Adrenal gland (tissue), 12 donors: Measurements from ENCODE around the gene POT1. TPM values are rescaled to one million over a fixed set of nuclear protein-coding genes. Genes with fewer than 3 reads are reported as not detected.

Experiments
- DNase-seq, 7 donors: peaks; one replicate each; pipeline ENCODE4 v3.0.0-alpha.2; 2019 to 2020
- H3K27ac ChIP-seq, 5 donors: fragments of 200-600 bp; sonication (generic) in 4 of 5; 1 replicate in 3 of 5; 2 replicates in 2 of 5; pipeline versions ENCODE4 v1.5.1 to v1.8.0; 2016 to 2020; ENCODE audit warnings: mild to moderate bottlenecking in 1 of 5
- H3K27me3 ChIP-seq: fragments of 200-600 bp; 2 replicates; pipeline ENCODE4 v1.8.0; 2021
- H3K36me3 ChIP-seq, 2 donors: fragments of 200-600 bp; replicated peaks in 1 of 2; 1 replicate in 1 of 2; 2 replicates in 1 of 2; pipeline versions ENCODE4 v1.5.1 to v1.8.0; 2018 to 2022
- H3K4me1 ChIP-seq, 2 donors: fragments of 200-600 bp; replicated peaks in 1 of 2; 1 replicate in 1 of 2; 2 replicates in 1 of 2; pipeline versions ENCODE4 v1.5.1 to v1.8.0; 2018 to 2021
- H3K4me3 ChIP-seq, 4 donors: fragments of 200-600 bp; sonication (generic) in 3 of 4; one replicate each; pipeline ENCODE4 v1.5.1; 2016 to 2018
- H3K9me3 ChIP-seq, 3 donors: fragments of 200-600 bp; sonication (generic) in 1 of 3; replicated peaks in 1 of 3; 1 replicate in 2 of 3; 2 replicates in 1 of 3; pipeline versions ENCODE4 v1.5.1 to v1.8.0; 2016 to 2021
- CTCF ChIP-seq, 6 experiments: fragments of 450-650 bp in 4 of 6; fragments of 200-600 bp in 2 of 6; sonication (generic) in 1 of 6; IDR thresholded peaks; 1 replicate in 5 of 6; 2 replicates in 1 of 6; pipeline versions ENCODE4 v1.5.1 to v1.8.0; 2016 to 2021; ENCODE audit warnings: antibody characterized with exemption in 6 of 6, mild to moderate bottlenecking in 2 of 6, moderate library complexity in 1 of 6
- POLR2A ChIP-seq, 2 donors: fragments of 450-650 bp; IDR thresholded peaks; one replicate each; pipeline ENCODE4 v1.6.1; 2017; ENCODE audit warnings: antibody characterized with exemption in 2 of 2, mild to moderate bottlenecking in 2 of 2, moderate library complexity in 1 of 2
- whole genome bisulfite sequencing, 4 donors: extraction: QIAGEN DNeasy Blood & Tissue Kit in 2 of 4; methylation state at CpG; one replicate each; pipeline versions ENCODE4 v1.1.5 to v1.1.7; 2013 to 2017; 5-methylcytosine and 5-hydroxymethylcytosine counted together
- intact Hi-C, 2 donors: fragments of 100-400 bp; cut with DNase I; formaldehyde crosslinking; loops; one replicate each; pipeline versions ENCODE4 v1.14.1 to v1.15.0; 2022 to 2023
- polyA plus RNA-seq, 3 donors: library from polyadenylated mRNA; stranded (reverse); fragments of 200-250 nt in 2 of 3; fragments of 350-450 nt in 1 of 3; fragmentation: Illumina TruSeq in 1 of 3; extraction: RNeasy Lipid Tissue Mini Kit (QIAGEN cat#74804) in 1 of 3; gene quantifications; one replicate each; pipeline ENCODE4 v1.2.3, GENCODE V29; 2013 to 2014
- total RNA-seq, 9 donors: library from RNA; depleted of rRNA in 4 of 9; stranded (reverse); fragments of >200 nt in 4 of 9; fragments of 120-200 nt in 1 of 9; fragmentation: NEBNext Ultra II Directional in 1 of 9; extraction: Animal tissue kit (Norgen Biotek cat#: 25700) in 1 of 9; gene quantifications; one replicate each; pipeline versions ENCODE4 v1.1.0 to v1.2.4, GENCODE V29; 2013 to 2023
- donor health status: healthy with polysubstance abuse.
- donor health status: Bipolar disorder and iron deficiency.
- donor health status: DM: yes; HTN: yes; CAD: no.
- donor health status: DM: no; HTN: no; CAD: no.
- donor health status: DM: no; HTN: no; CAD: no.
- donor health status: DM: yes; HTN: yes; CAD: no.

Gene POT1
- total and polyA plus RNA-seq, 12 donors = 7.0 to 39.7 (median 27.7) TPM

GRCh38 chr7:124781907-124782734 lies 147.5 kb downstream of the POT1 start:
- TF ChIP-seq POLR2A (IDR thresholded peaks at IDR 0.05) = no peak
- no peak for TF ChIP-seq CTCF (IDR thresholded peaks at IDR 0.05)
- Histone ChIP-seq H3K27ac (no peak overlapping the region), H3K4me3 (no peak overlapping the region), H3K4me1 (no peaks in the 10 kb centered on the region), H3K27me3 (no peaks in the 10 kb centered on the region), H3K36me3 (no peaks in the 10 kb centered on the region), H3K9me3 (no peaks in the 10 kb centered on the region)
- intact Hi-C loops = no loop called here
- DNase-seq = no peak
- WGBS, 4 donors = 76 to 82% (median 81%) methylated on average over 12 of the region's 12 CpGs

- intact Hi-C loops = no loop called here
- TF ChIP-seq CTCF (IDR thresholded peaks at IDR 0.05) (no peak), POLR2A (IDR thresholded peaks at IDR 0.05) (no peak)
- no peak overlapping the region for H3K4me3 ChIP-seq
- H3K27ac ChIP-seq = no peak overlapping the region
- H3K9me3 ChIP-seq = no peaks in the 10 kb centered on the region
- 80 to 90% (median 83%) methylated on average over 2 of the region's 2 CpGs for WGBS, 4 donors
- H3K36me3 ChIP-seq = no peaks in the 10 kb centered on the region
- H3K27me3 ChIP-seq = no peaks in the 10 kb centered on the region
- H3K4me1 ChIP-seq = no peaks in the 10 kb centered on the region
- no peak for DNase-seq
These were observed 148.2 kb downstream of the POT1 start for GRCh38 chr7:124781418-124781817.

- Histone ChIP-seq H3K27ac (no peak overlapping the region), H3K27me3 (no peaks in the 10 kb centered on the region), H3K4me3 (no peak overlapping the region), H3K9me3 (no peaks in the 10 kb centered on the region), H3K4me1 (no peaks in the 10 kb centered on the region), H3K36me3 (no peaks in the 10 kb centered on the region)
- no peak for DNase-seq
- TF ChIP-seq POLR2A (IDR thresholded peaks at IDR 0.05) (no peak), CTCF (IDR thresholded peaks at IDR 0.05) (no peak)
- intact Hi-C loops = no loop called here
- WGBS, 4 donors = 88 to 94% (median 92%) methylated on average over 1 of the region's 1 CpG
These were observed 149.0 kb downstream of the POT1 start for GRCh38 chr7:124780608-124781007.

- Histone ChIP-seq H3K36me3 (no peaks in the 10 kb centered on the region), H3K9me3 (no peaks in the 10 kb centered on the region), H3K27me3 (no peaks in the 10 kb centered on the region), H3K27ac (no peak overlapping the region), H3K4me1 (no peaks in the 10 kb centered on the region), H3K4me3 (no peak overlapping the region)
- no peak for TF ChIP-seq CTCF (IDR thresholded peaks at IDR 0.05)
- TF ChIP-seq POLR2A (IDR thresholded peaks at IDR 0.05) = no peak
- intact Hi-C loops = no loop called here
- DNase-seq = no peak
These were observed 149.6 kb downstream of the POT1 start for GRCh38 chr7:124780056-124780455.
